ENCODE data around the gene NTNG2.

GRCh38 chr9:132150256-132150655 is 11.6 kb upstream of the NTNG2 start:
- TF ChIP-seq CTCF (IDR thresholded peaks at IDR 0.05) = no peak
- TF ChIP-seq POLR2A (IDR thresholded peaks at IDR 0.05) = no peak
- no peak for TF ChIP-seq POLR2AphosphoS5 (IDR thresholded peaks at IDR 0.05)
- TF ChIP-seq EP300 (IDR thresholded peaks at IDR 0.05; ENCODE audit: low read depth) = no peak

Measured in transverse colon (tissue), 4 donors.